Lower leg skin (tissue), 3 donors: Measurements from ENCODE around the gene RXRG.

Experiments used
- POLR2A ChIP-seq, 2 donors: fragments of 450-650 bp; IDR thresholded peaks; one replicate each; pipeline ENCODE4 v1.6.1; 2016 to 2017; ENCODE audit warnings: antibody characterized with exemption in 2 of 2, mild to moderate bottlenecking in 1 of 2, moderate library complexity in 1 of 2
- TF ChIP-seq, protein P1 (sequence below), 3 donors: fragments of 450-650 bp; IDR thresholded peaks; one replicate each; pipeline ENCODE4 v1.5.1; 2016; ENCODE audit warnings: antibody characterized with exemption in 3 of 3, mild to moderate bottlenecking in 3 of 3, moderate library complexity in 2 of 3

DNA sequence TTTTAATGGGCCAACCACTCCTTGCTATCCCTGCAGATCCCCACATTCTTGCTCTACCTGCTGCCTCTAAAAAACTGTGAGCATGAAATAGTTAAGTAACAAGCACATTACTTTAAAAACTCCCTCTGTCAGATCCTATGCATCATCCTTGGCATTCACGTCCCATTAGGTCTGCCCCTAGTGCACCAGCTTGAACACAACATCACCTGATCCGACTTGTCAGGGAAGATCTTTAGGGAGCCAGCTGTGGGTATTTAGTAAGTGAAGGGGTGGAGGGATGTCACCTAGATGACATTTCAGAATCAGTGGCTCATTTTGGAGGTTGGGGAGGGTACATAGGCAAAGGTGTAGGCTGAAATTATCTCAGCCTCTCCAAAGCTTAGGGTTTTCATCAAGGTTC lies 33.5 kb downstream of the RXRG start:
- TF ChIP-seq, protein P1, sequence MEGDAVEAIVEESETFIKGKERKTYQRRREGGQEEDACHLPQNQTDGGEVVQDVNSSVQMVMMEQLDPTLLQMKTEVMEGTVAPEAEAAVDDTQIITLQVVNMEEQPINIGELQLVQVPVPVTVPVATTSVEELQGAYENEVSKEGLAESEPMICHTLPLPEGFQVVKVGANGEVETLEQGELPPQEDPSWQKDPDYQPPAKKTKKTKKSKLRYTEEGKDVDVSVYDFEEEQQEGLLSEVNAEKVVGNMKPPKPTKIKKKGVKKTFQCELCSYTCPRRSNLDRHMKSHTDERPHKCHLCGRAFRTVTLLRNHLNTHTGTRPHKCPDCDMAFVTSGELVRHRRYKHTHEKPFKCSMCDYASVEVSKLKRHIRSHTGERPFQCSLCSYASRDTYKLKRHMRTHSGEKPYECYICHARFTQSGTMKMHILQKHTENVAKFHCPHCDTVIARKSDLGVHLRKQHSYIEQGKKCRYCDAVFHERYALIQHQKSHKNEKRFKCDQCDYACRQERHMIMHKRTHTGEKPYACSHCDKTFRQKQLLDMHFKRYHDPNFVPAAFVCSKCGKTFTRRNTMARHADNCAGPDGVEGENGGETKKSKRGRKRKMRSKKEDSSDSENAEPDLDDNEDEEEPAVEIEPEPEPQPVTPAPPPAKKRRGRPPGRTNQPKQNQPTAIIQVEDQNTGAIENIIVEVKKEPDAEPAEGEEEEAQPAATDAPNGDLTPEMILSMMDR (IDR thresholded peaks at IDR 0.05): no peak
- no peak for TF ChIP-seq POLR2A (IDR thresholded peaks at IDR 0.05)
